H9 (cell line): Measurements from ENCODE around the gene SEMA3G. TPM values are rescaled to one million over a fixed set of nuclear protein-coding genes. Genes with fewer than 3 reads are reported as not detected.

ENCODE experiments used
- DNase-seq: peaks from one replicate; pipeline ENCODE4 v3.0.0-alpha.2; 2017
- H2AFZ ChIP-seq: one replicate; pipeline ENCODE4 v1.6.1; 2013; ENCODE audit warnings: mild to moderate bottlenecking, low read length, control low read depth, moderate library complexity
- H2AK5ac ChIP-seq: 2 replicates; pipeline ENCODE4 v1.6.1; 2013; ENCODE audit warnings: low read length, control low read depth, mixed read lengths; ENCODE audit not compliant: insufficient read length
- H2BK120ac ChIP-seq: one replicate; pipeline ENCODE4 v1.6.1; 2013; ENCODE audit warnings: low read depth, mild to moderate bottlenecking, low read length, control low read depth, inconsistent platforms; ENCODE audit not compliant: poor library complexity, severe bottlenecking
- H2BK12ac ChIP-seq: 2 replicates; pipeline ENCODE4 v1.6.1; 2013; ENCODE audit warnings: low read length, control low read depth, mixed read lengths, low read depth; ENCODE audit not compliant: insufficient read length
- H2BK15ac ChIP-seq: 2 replicates; pipeline ENCODE4 v1.6.1; 2013; ENCODE audit warnings: low read depth, low read length, control low read depth
- H2BK20ac ChIP-seq: one replicate; pipeline ENCODE4 v1.6.1; 2013; ENCODE audit warnings: low read depth, mild to moderate bottlenecking, low read length, control low read depth, inconsistent platforms; ENCODE audit not compliant: poor library complexity, severe bottlenecking
- H2BK5ac ChIP-seq: 2 replicates; pipeline ENCODE4 v1.6.1; 2013; ENCODE audit warnings: low read length, control low read depth, mixed read lengths; ENCODE audit not compliant: insufficient read length
- H3K14ac ChIP-seq: 2 replicates; pipeline ENCODE4 v1.6.1; 2013; ENCODE audit warnings: low read length, control low read depth; ENCODE audit not compliant: insufficient read depth
- H3K18ac ChIP-seq: 2 replicates; pipeline ENCODE4 v1.6.1; 2013; ENCODE audit warnings: low read depth, mild to moderate bottlenecking, mixed read lengths, low read length, control low read depth; ENCODE audit not compliant: insufficient read length
- H3K23ac ChIP-seq: 2 replicates; pipeline ENCODE4 v1.6.1; 2013; ENCODE audit warnings: low read length, control low read depth, mixed read lengths, low read depth; ENCODE audit not compliant: insufficient read length
- H3K23me2 ChIP-seq: 2 replicates; pipeline ENCODE4 v1.6.1; 2013; ENCODE audit warnings: low read depth, mild to moderate bottlenecking, mixed read lengths, low read length, control low read depth; ENCODE audit not compliant: insufficient read length, poor library complexity, severe bottlenecking
- H3K27ac ChIP-seq: 2 replicates; pipeline ENCODE4 v1.5.1; 2013; ENCODE audit warnings: low read length, control low read depth, mixed read lengths, low read depth; ENCODE audit not compliant: insufficient read length
- H3K27me3 ChIP-seq: 2 replicates; pipeline ENCODE4 v1.6.1; 2013; ENCODE audit warnings: low read length, control low read depth, inconsistent platforms; ENCODE audit not compliant: insufficient read depth
- H3K4ac ChIP-seq: 2 replicates; pipeline ENCODE4 v1.6.1; 2013; ENCODE audit warnings: low read depth, mild to moderate bottlenecking, control low read depth, inconsistent platforms, low read length, moderate library complexity
- H3K4me1 ChIP-seq: 2 replicates; pipeline ENCODE4 v1.6.1; 2013; ENCODE audit warnings: low read length, control low read depth, inconsistent platforms; ENCODE audit not compliant: insufficient read depth
- H3K4me2 ChIP-seq: 2 replicates; pipeline ENCODE4 v1.6.1; 2013; ENCODE audit warnings: low read length, control low read depth, mixed read lengths; ENCODE audit not compliant: insufficient read length, insufficient read depth
- H3K56ac ChIP-seq: 2 replicates; pipeline ENCODE4 v1.6.1; 2013; ENCODE audit warnings: low read depth, mild to moderate bottlenecking, mixed read lengths, low read length, control low read depth; ENCODE audit not compliant: insufficient read length
- H3K79me1 ChIP-seq: 2 replicates; pipeline ENCODE4 v1.6.1; 2013; ENCODE audit warnings: low read depth, mild to moderate bottlenecking, moderate library complexity, low read length, control low read depth, inconsistent platforms; ENCODE audit not compliant: insufficient read depth, poor library complexity, severe bottlenecking
- H3K79me2 ChIP-seq: 2 replicates; pipeline ENCODE4 v1.6.1; 2013; ENCODE audit warnings: low read length, control low read depth, inconsistent platforms; ENCODE audit not compliant: insufficient read depth
- H3K9ac ChIP-seq: 2 replicates; pipeline ENCODE4 v1.6.1; 2013; ENCODE audit warnings: low read length, control low read depth, mixed read lengths; ENCODE audit not compliant: insufficient read length; ENCODE audit errors: extremely low read depth
- H3K9me3 ChIP-seq: one replicate; pipeline ENCODE4 v1.6.1; 2013; ENCODE audit warnings: low read depth, low read length, inconsistent platforms; ENCODE audit not compliant: control insufficient read depth
- H3T11ph ChIP-seq: one replicate; pipeline ENCODE4 v1.6.1; 2013; ENCODE audit warnings: mild to moderate bottlenecking, low read length, control low read depth, inconsistent platforms
- H4K20me1 ChIP-seq: one replicate; pipeline ENCODE4 v1.6.1; 2013; ENCODE audit not compliant: control insufficient read depth, insufficient read length, insufficient read depth
- H4K5ac ChIP-seq: 2 replicates; pipeline ENCODE4 v1.6.1; 2013; ENCODE audit warnings: low read depth, mild to moderate bottlenecking, mixed read lengths, low read length, control low read depth; ENCODE audit not compliant: insufficient read length
- H4K8ac ChIP-seq: replicated peaks from 2 replicates; pipeline ENCODE4 v1.6.1; 2013; ENCODE audit warnings: low read length, control low read depth, mixed read lengths, low read depth; ENCODE audit not compliant: insufficient read length
- H4K91ac ChIP-seq: 2 replicates; pipeline ENCODE4 v1.6.1; 2013; ENCODE audit warnings: low read depth, mild to moderate bottlenecking, moderate library complexity, mixed read lengths, low read length, control low read depth; ENCODE audit not compliant: insufficient read length
- H3K27ac Mint-ChIP-seq, 3 experiments: 2 replicates in 2 of 3; 3 replicates in 1 of 3; pipeline ENCODE4 v1.8.0; 2020 to 2021; ENCODE audit warnings: mixed read lengths in 3 of 3, mild to moderate bottlenecking in 1 of 3, moderate library complexity in 1 of 3
- H3K27me3 Mint-ChIP-seq: 2 replicates; pipeline ENCODE4 v1.8.0; 2021; ENCODE audit warnings: low read depth, mild to moderate bottlenecking, moderate library complexity, mixed read lengths
- H3K36me3 Mint-ChIP-seq, 3 experiments: 2 replicates in 2 of 3; 3 replicates in 1 of 3; pipeline ENCODE4 v1.8.0; 2020 to 2021; ENCODE audit warnings: low read depth in 3 of 3, mixed read lengths in 3 of 3; ENCODE audit not compliant: insufficient read depth in 1 of 3
- H3K4me1 Mint-ChIP-seq, 2 experiments: 2 replicates each; pipeline ENCODE4 v1.8.0; 2020; ENCODE audit warnings: mixed read lengths in 2 of 2
- H3K4me3 Mint-ChIP-seq, 2 experiments: 2 replicates in 1 of 2; 3 replicates in 1 of 2; pipeline ENCODE4 v1.8.0; 2020 to 2021; ENCODE audit warnings: mild to moderate bottlenecking in 2 of 2, mixed read lengths in 2 of 2, moderate library complexity in 1 of 2
- H3K9me3 Mint-ChIP-seq, 2 experiments: 2 replicates in 1 of 2; 3 replicates in 1 of 2; pipeline ENCODE4 v1.8.0; 2020; ENCODE audit warnings: mild to moderate bottlenecking in 2 of 2, mixed read lengths in 2 of 2, moderate library complexity in 1 of 2
- CTCF ChIP-seq: fragments of 200-600 bp; sonication (generic); conservative IDR thresholded peaks from 3 replicates; pipeline ENCODE4 v1.8.0; 2021; ENCODE audit warnings: antibody characterized with exemption, mild to moderate bottlenecking
- WGBS: extraction: QIAGEN DNeasy Blood & Tissue Kit; methylation state at CpG from one replicate; pipeline ENCODE4 v1.1.7; 2013; ENCODE audit warnings: missing lambda C conversion rate, low lambda C conversion rate, mixed read lengths; ENCODE audit not compliant: insufficient read length; ENCODE audit errors: extremely low coverage; 5-methylcytosine and 5-hydroxymethylcytosine counted together
- total RNA-seq: library from RNA; stranded (reverse); gene quantifications from 2 replicates; pipeline ENCODE4 v1.2.1, GENCODE V29; 2021

Gene SEMA3G
- total RNA-seq, 1 experiment from 2014 or later: 2.4 TPM

- H3K79me2 ChIP-seq: peaks cover 4% of the 10 kb centered on the region; the same call in 1 of the 2 replicates
These were observed 9.5 kb upstream of the SEMA3G start for GRCh38 chr3:52454250-52454937.

More at GRCh38 chr3:52454250-52454937, 9.5 kb upstream of the SEMA3G start:
- no peaks in the 10 kb centered on the region; the same call in 1 of the 2 replicates for H3K27me3 Mint-ChIP-seq
- H2BK12ac ChIP-seq: no peak overlapping the region
- no peak overlapping the region for H3K4me2 ChIP-seq
- H3K23ac ChIP-seq: no peak overlapping the region
- no peak overlapping the region for H2BK20ac ChIP-seq
- peak overlapping the region in 2 of 3 experiments; percentile 24 to 89; a peak in 2 of 7 replicates for H3K27ac Mint-ChIP-seq
- H4K20me1 ChIP-seq: no peaks in the 10 kb centered on the region
- H2BK15ac ChIP-seq: no peak overlapping the region
- peaks cover 14 to 24% (median 24%) of the 10 kb centered on the region in 3 experiments for H3K36me3 Mint-ChIP-seq
- H3K4me1 Mint-ChIP-seq: peaks cover 38 to 59% of the 10 kb centered on the region in 2 experiments
- DNase-seq: peak; percentile 13
- no peak overlapping the region for H2BK120ac ChIP-seq
- H3K27ac ChIP-seq: no peak overlapping the region
- H3K4me1 ChIP-seq: no peaks in the 10 kb centered on the region; the same call in 1 of the 2 replicates
- H3K14ac ChIP-seq: no peak overlapping the region
- peaks cover 4% of the 10 kb centered on the region for H3K23me2 ChIP-seq
- no peaks in the 10 kb centered on the region for H3K27me3 ChIP-seq
- H3K18ac ChIP-seq: no peak overlapping the region
- peaks cover 5% of the 10 kb centered on the region for H3K79me1 ChIP-seq
- no peak overlapping the region for H2AFZ ChIP-seq
- H2AK5ac ChIP-seq: no peak overlapping the region
- H3K9me3 Mint-ChIP-seq: no peaks in the 10 kb centered on the region
- H2BK5ac ChIP-seq: no peak overlapping the region
- H4K91ac ChIP-seq: no peak overlapping the region
- no peak overlapping the region for H4K8ac ChIP-seq
- H4K5ac ChIP-seq: no peak overlapping the region
- H3K9me3 ChIP-seq: no peaks in the 10 kb centered on the region
- no peak overlapping the region for H3K9ac ChIP-seq
- H3K4me3 Mint-ChIP-seq: peak overlapping the region; percentile 89 to 96
- TF ChIP-seq CTCF: no peak
- no CpG with 5 or more reads among the region's 8 CpGs for WGBS
- no peak overlapping the region for H3K56ac ChIP-seq
- H3T11ph ChIP-seq: no peak overlapping the region
- H3K4ac ChIP-seq: no peak overlapping the region
